SU-DHL-6 (cell line): ENCODE data around the gene PCMT1.

Source experiments
- H2AFZ ChIP-seq: fragments of 200-600 bp; sonication (generic); 2 replicates; pipeline ENCODE4 v1.6.1; 2014; ENCODE audit warnings: low read depth, mild to moderate bottlenecking, moderate library complexity, mixed read lengths, antibody characterized with exemption, low read length; ENCODE audit not compliant: severe bottlenecking
- H3F3A ChIP-seq: fragments of 200-600 bp; shearing (Covaris generic); 2 replicates; pipeline ENCODE4 v1.6.0; 2016; ENCODE audit warnings: antibody characterized with exemption, mild to moderate bottlenecking; ENCODE audit not compliant: insufficient read depth
- H3K27ac ChIP-seq: fragments of 200-600 bp; sonication (generic); 2 replicates; pipeline ENCODE4 v1.5.1; 2016; ENCODE audit warnings: low read depth, mild to moderate bottlenecking, low read length, moderate library complexity, mixed read lengths
- H3K27me3 ChIP-seq: fragments of 200-600 bp; sonication (generic), shearing (Covaris generic); 2 replicates; pipeline ENCODE4 v1.6.0; 2014; ENCODE audit warnings: mild to moderate bottlenecking, low read length
- H3K36me3 ChIP-seq: fragments of 200-600 bp; sonication (generic); 2 replicates; pipeline ENCODE4 v1.6.1; 2014; ENCODE audit warnings: mild to moderate bottlenecking, low read length, mixed read lengths
- H3K4me2 ChIP-seq: fragments of 300-600, 200-600 bp; shearing (Covaris generic), sonication (generic); 2 replicates; pipeline ENCODE4 v1.6.0; 2014; ENCODE audit warnings: low read length, low read depth, mild to moderate bottlenecking; ENCODE audit not compliant: poor library complexity, severe bottlenecking
- H3K4me3 ChIP-seq: fragments of 200-600 bp; sonication (generic); 2 replicates; pipeline ENCODE4 v1.5.1; 2014; ENCODE audit warnings: antibody characterized with exemption, low read length, mild to moderate bottlenecking, mixed read lengths; ENCODE audit not compliant: insufficient read depth, poor library complexity, severe bottlenecking
- H3K79me2 ChIP-seq: fragments of 200-600 bp; sonication (generic); 2 replicates; pipeline ENCODE4 v1.6.1; 2014; ENCODE audit warnings: mild to moderate bottlenecking, low read length, moderate library complexity; ENCODE audit not compliant: insufficient read depth
- H3K9ac ChIP-seq: fragments of 200-600 bp; sonication (generic); 2 replicates; pipeline ENCODE4 v1.7.0; 2014; ENCODE audit warnings: mild to moderate bottlenecking, low read length
- H3K9me2 ChIP-seq: fragments of 200-600 bp; sonication (generic); replicated peaks from 2 replicates; pipeline ENCODE4 v1.6.1; 2014; ENCODE audit warnings: low read length; ENCODE audit not compliant: insufficient read depth
- H3K9me3 ChIP-seq: fragments of 200-600 bp; sonication (generic); 2 replicates; pipeline ENCODE4 v1.6.1; 2014; ENCODE audit warnings: low read length, mixed read lengths; ENCODE audit not compliant: insufficient read depth
- H4K20me1 ChIP-seq: fragments of 200-600 bp; sonication (generic); 2 replicates; pipeline ENCODE4 v1.6.1; 2014; ENCODE audit warnings: low read depth, mild to moderate bottlenecking, antibody characterized with exemption, low read length, moderate library complexity, mixed read lengths
- CTCF ChIP-seq: fragments of 200-600 bp; sonication (generic); IDR thresholded peaks from one replicate; pipeline ENCODE4 v1.5.1; 2017; ENCODE audit warnings: antibody characterized with exemption, mild to moderate bottlenecking, low read length, moderate library complexity; ENCODE audit not compliant: insufficient read depth, poor library complexity, severe bottlenecking
- EZH2phosphoT487 ChIP-seq: fragments of 200-600 bp; sonication (generic), shearing (Covaris generic); conservative IDR thresholded peaks from 2 replicates; pipeline ENCODE4 v1.6.1; 2018; ENCODE audit warnings: mild to moderate bottlenecking, antibody characterized with exemption, low read length, moderate library complexity, mixed read lengths

The PCMT1 gene

GRCh38 chr6:149777624-149778023 is 28.1 kb downstream of the PCMT1 start:
- Histone ChIP-seq H3K4me2 (no peak overlapping the region), H3K9ac (no peak overlapping the region), H3F3A (0 out of 2 replicates have a peak, but pooled peaks cover 3% of the 10 kb centered on the region), H3K27ac (no peak overlapping the region), H4K20me1 (peaks cover 3% of the 10 kb centered on the region; the same call in 1 of the 2 replicates), H3K79me2 (peaks cover 4% of the 10 kb centered on the region), H3K4me3 (no peak overlapping the region), H3K27me3 (no peaks in the 10 kb centered on the region), H3K9me2 (no peaks in the 10 kb centered on the region), H2AFZ (no peak overlapping the region), H3K36me3 (peaks cover 38% of the 10 kb centered on the region; the same call in 1 of the 2 replicates), H3K9me3 (no peaks in the 10 kb centered on the region)
- TF ChIP-seq EZH2phosphoT487 (no peak), CTCF (no peak)

GRCh38 chr6:149779644-149779963 is 30.1 kb downstream of the PCMT1 start:
- Histone ChIP-seq H3K27me3 (no peaks in the 10 kb centered on the region), H3K79me2 (peaks cover 14% of the 10 kb centered on the region), H4K20me1 (peaks cover 3% of the 10 kb centered on the region; the same call in 1 of the 2 replicates), H3K9me3 (no peaks in the 10 kb centered on the region), H3K4me2 (no peak overlapping the region), H3F3A (0 out of 2 replicates have a peak, but pooled peaks cover 3% of the 10 kb centered on the region), H3K36me3 (peaks cover 32% of the 10 kb centered on the region; the same call in 1 of the 2 replicates), H3K9ac (no peak overlapping the region), H3K4me3 (no peak overlapping the region), H2AFZ (no peak overlapping the region), H3K9me2 (no peaks in the 10 kb centered on the region), H3K27ac (no peak overlapping the region)
- TF ChIP-seq EZH2phosphoT487 (no peak), CTCF (no peak)

GRCh38 chr6:149781715-149782114 is 32.2 kb downstream of the PCMT1 start:
- Histone ChIP-seq H2AFZ (no peak overlapping the region), H3K9me2 (no peaks in the 10 kb centered on the region), H3K9me3 (no peaks in the 10 kb centered on the region), H3K4me3 (no peak overlapping the region), H3K27me3 (no peaks in the 10 kb centered on the region), H3K27ac (no peak overlapping the region), H3F3A (no peaks in the 10 kb centered on the region), H4K20me1 (peaks cover 3% of the 10 kb centered on the region; the same call in 1 of the 2 replicates), H3K79me2 (peaks cover 14% of the 10 kb centered on the region), H3K36me3 (peaks cover 27% of the 10 kb centered on the region; the same call in 1 of the 2 replicates), H3K4me2 (no peak overlapping the region), H3K9ac (no peak overlapping the region)
- no peak for TF ChIP-seq CTCF
- no peak for TF ChIP-seq EZH2phosphoT487
